Sigmoid colon (tissue), 4 donors: ENCODE measurements around the gene LARGE1.

ENCODE experiments used
- EP300 ChIP-seq, 4 donors: sonication (generic); formaldehyde crosslinking; IDR thresholded peaks; one replicate each; pipeline ENCODE4 v1.6.1; 2017; ENCODE audit warnings: antibody characterized with exemption in 4 of 4
- POLR2A ChIP-seq, 2 donors: fragments of 450-650 bp; IDR thresholded peaks; one replicate each; pipeline ENCODE4 v1.6.1; 2016; ENCODE audit warnings: antibody characterized with exemption in 2 of 2, mild to moderate bottlenecking in 2 of 2, moderate library complexity in 2 of 2
- TF ChIP-seq, protein P1 (sequence below), 4 experiments: fragments of 450-650 bp in 3 of 4; fragments of 200-600 bp in 1 of 4; IDR thresholded peaks; one replicate each; pipeline ENCODE4 v1.5.1; 2016 to 2019; ENCODE audit warnings: antibody characterized with exemption in 4 of 4, mild to moderate bottlenecking in 3 of 4, moderate library complexity in 2 of 4

- TF ChIP-seq EP300 (IDR thresholded peaks at IDR 0.05) (no peak), POLR2A (IDR thresholded peaks at IDR 0.05) (no peak)
- TF ChIP-seq, protein P1, sequence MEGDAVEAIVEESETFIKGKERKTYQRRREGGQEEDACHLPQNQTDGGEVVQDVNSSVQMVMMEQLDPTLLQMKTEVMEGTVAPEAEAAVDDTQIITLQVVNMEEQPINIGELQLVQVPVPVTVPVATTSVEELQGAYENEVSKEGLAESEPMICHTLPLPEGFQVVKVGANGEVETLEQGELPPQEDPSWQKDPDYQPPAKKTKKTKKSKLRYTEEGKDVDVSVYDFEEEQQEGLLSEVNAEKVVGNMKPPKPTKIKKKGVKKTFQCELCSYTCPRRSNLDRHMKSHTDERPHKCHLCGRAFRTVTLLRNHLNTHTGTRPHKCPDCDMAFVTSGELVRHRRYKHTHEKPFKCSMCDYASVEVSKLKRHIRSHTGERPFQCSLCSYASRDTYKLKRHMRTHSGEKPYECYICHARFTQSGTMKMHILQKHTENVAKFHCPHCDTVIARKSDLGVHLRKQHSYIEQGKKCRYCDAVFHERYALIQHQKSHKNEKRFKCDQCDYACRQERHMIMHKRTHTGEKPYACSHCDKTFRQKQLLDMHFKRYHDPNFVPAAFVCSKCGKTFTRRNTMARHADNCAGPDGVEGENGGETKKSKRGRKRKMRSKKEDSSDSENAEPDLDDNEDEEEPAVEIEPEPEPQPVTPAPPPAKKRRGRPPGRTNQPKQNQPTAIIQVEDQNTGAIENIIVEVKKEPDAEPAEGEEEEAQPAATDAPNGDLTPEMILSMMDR (IDR thresholded peaks at IDR 0.05), result no peak
Measured at GRCh38 chr22:33835265-33835664, 85.0 kb downstream of the LARGE1 start.
